C4-2B (cell line): Measurements from ENCODE around the gene LMNTD2.

ENCODE experiments used
- CTCF ChIP-seq: fragments of 450-650 bp; conservative IDR thresholded peaks from 2 replicates; pipeline ENCODE4 v1.5.1; 2017; ENCODE audit warnings: mild to moderate bottlenecking
- ZFX ChIP-seq: fragments of 450-650 bp; IDR thresholded peaks from 2 replicates; pipeline ENCODE4 v1.6.1; 2017

DNA sequence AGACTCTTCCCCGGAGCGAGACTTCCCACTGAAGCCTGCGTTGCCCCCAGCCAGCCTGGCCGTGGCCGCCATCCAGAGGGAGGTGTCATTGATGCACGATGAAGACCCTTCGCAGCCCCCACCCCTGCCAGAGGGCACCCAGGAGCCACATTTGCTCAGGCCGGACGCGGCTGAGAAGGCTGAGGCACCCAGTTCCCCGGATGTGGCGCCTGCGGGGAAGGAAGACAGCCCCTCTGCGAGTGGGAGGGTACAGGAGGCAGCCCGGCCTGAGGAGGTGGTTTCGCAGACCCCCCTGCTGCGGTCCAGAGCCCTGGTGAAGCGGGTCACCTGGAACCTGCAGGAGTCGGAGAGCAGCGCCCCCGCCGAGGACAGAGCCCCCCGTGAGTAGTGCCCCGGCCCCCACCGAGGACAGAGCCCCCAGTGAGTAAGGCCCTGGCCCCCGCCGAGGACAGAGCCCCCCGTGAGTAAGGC is 48.8 kb upstream of the LMNTD2 start:
- TF ChIP-seq CTCF (no peak), ZFX (no peak)
